ENCODE results near the gene PTCSC3. TPM values are rescaled to one million over a fixed set of nuclear protein-coding genes. Genes with fewer than 3 reads are reported as not detected.
A peak's percentile ranks its signal among the peaks of the same experiment; 100 is the strongest.

PTCSC3 gene
- total and polyA plus RNA-seq, 2 donors from 2014 or later: 6.4 TPM; not detected in 1

GRCh38 chr14:36183402-36183801 is 6.9 kb upstream of the PTCSC3 start:
- Histone ChIP-seq H3K27me3 (ENCODE audit: control insufficient read depth, insufficient read depth, low read length) (no peaks in the 10 kb centered on the region), H3K9ac (ENCODE audit: low read length in 3 of 3) (no peak overlapping the region), H3K36me3 (ENCODE audit: control insufficient read depth in 2 of 3, insufficient read depth in 3 of 3, low read length in 3 of 3) (no peaks in the 10 kb centered on the region), H3K4me1 (ENCODE audit: control insufficient read depth in 2 of 3, insufficient read depth in 2 of 3, low read depth in 1 of 3, low read length in 3 of 3) (no peaks in the 10 kb centered on the region), H3K9me3 (ENCODE audit: control insufficient read depth in 2 of 3, insufficient read depth in 1 of 3, low read length in 3 of 3) (no peaks in the 10 kb centered on the region), H3K4me3 (ENCODE audit: low read length in 3 of 3) (no peak overlapping the region), H3K27ac (ENCODE audit: low read depth in 2 of 2, low read length in 2 of 2) (no peak overlapping the region)
- FAIRE-seq (no peak), DNase-seq (no peak)
- intact Hi-C loops (cut with DNase I): no loop called here
- no peak for TF ChIP-seq CTCF (IDR thresholded peaks at IDR 0.05; ENCODE audit: borderline replicate concordance, extremely low read depth, insufficient read depth)

GRCh38 chr14:36181417-36181816 is 4.9 kb upstream of the PTCSC3 start:
- H3K4me1 ChIP-seq (ENCODE audit: control insufficient read depth in 2 of 3, insufficient read depth in 2 of 3, low read depth in 1 of 3, low read length in 3 of 3): peaks cover 0 to 7% (median 0%) of the 10 kb centered on the region in 3 donors
- DNase-seq (no peak), FAIRE-seq (no peak)
- no peak overlapping the region for H3K4me3 ChIP-seq (ENCODE audit: low read length in 3 of 3)
- no peak for TF ChIP-seq CTCF (IDR thresholded peaks at IDR 0.05; ENCODE audit: borderline replicate concordance, extremely low read depth, insufficient read depth)
- H3K27me3 ChIP-seq (ENCODE audit: control insufficient read depth, insufficient read depth, low read length): no peaks in the 10 kb centered on the region
- no peak overlapping the region for H3K27ac ChIP-seq (ENCODE audit: low read depth in 2 of 2, low read length in 2 of 2)
- H3K9me3 ChIP-seq (ENCODE audit: control insufficient read depth in 2 of 3, insufficient read depth in 1 of 3, low read length in 3 of 3): no peaks in the 10 kb centered on the region
- no peaks in the 10 kb centered on the region for H3K36me3 ChIP-seq (ENCODE audit: control insufficient read depth in 2 of 3, insufficient read depth in 3 of 3, low read length in 3 of 3)
- H3K9ac ChIP-seq (ENCODE audit: low read length in 3 of 3): no peak overlapping the region
- intact Hi-C loops (cut with DNase I): no loop called here

- no peak for FAIRE-seq
- no peak for TF ChIP-seq CTCF (IDR thresholded peaks at IDR 0.05; ENCODE audit: borderline replicate concordance, extremely low read depth, insufficient read depth)
These were observed 967 bp upstream of the PTCSC3 start for GRCh38 chr14:36177489-36177888.

More at GRCh38 chr14:36177489-36177888, 967 bp upstream of the PTCSC3 start:
- H3K36me3 ChIP-seq (ENCODE audit: control insufficient read depth in 2 of 3, insufficient read depth in 3 of 3, low read length in 3 of 3): no peaks in the 10 kb centered on the region
- H3K4me3 ChIP-seq (ENCODE audit: low read length in 3 of 3): no peak overlapping the region
- peak overlapping the region in 1 of 2 donors; percentile 14 for H3K27ac ChIP-seq (ENCODE audit: low read depth in 2 of 2, low read length in 2 of 2)
- intact Hi-C loops (cut with DNase I): no loop called here
- H3K4me1 ChIP-seq (ENCODE audit: control insufficient read depth in 2 of 3, insufficient read depth in 2 of 3, low read depth in 1 of 3, low read length in 3 of 3): peaks cover 0 to 7% (median 5%) of the 10 kb centered on the region in 3 donors
- H3K9ac ChIP-seq (ENCODE audit: low read length in 3 of 3): no peak overlapping the region
- H3K27me3 ChIP-seq (ENCODE audit: control insufficient read depth, insufficient read depth, low read length): no peaks in the 10 kb centered on the region
- H3K9me3 ChIP-seq (ENCODE audit: control insufficient read depth in 2 of 3, insufficient read depth in 1 of 3, low read length in 3 of 3): no peaks in the 10 kb centered on the region
- peak in 3 of 5 donors; percentile 11 to 51 (median 37) for DNase-seq

All from kidney (tissue), 14 donors.